Neuronal stem cell (in vitro differentiated cells): Measurements from ENCODE around the gene FLNA.
"Not testable (repeated sequence)": the region's sequence is repeated elsewhere in the genome, so short reads cannot be mapped to it uniquely, and the experiment has no call there.

Experiments
- DNase-seq: peaks from one replicate; pipeline ENCODE4 v3.0.0-alpha.2; 2013; ENCODE audit warnings: low spot score
- H2AFZ ChIP-seq: one replicate; pipeline ENCODE4 v1.6.1; 2013; ENCODE audit warnings: mild to moderate bottlenecking, low read length, inconsistent platforms
- H2AK5ac ChIP-seq: 2 replicates; pipeline ENCODE4 v1.6.1; 2013; ENCODE audit warnings: low read depth, mild to moderate bottlenecking, inconsistent platforms, low read length, moderate library complexity, mixed read lengths
- H2BK120ac ChIP-seq: 2 replicates; pipeline ENCODE4 v1.6.1; 2013; ENCODE audit warnings: low read depth, mild to moderate bottlenecking, inconsistent platforms, low read length, moderate library complexity, mixed read lengths
- H2BK12ac ChIP-seq: one replicate; pipeline ENCODE4 v1.6.1; 2013; ENCODE audit warnings: low read length, inconsistent platforms
- H2BK15ac ChIP-seq: 2 replicates; pipeline ENCODE4 v1.6.1; 2013; ENCODE audit warnings: mild to moderate bottlenecking, low read length, inconsistent platforms, mixed read lengths
- H2BK5ac ChIP-seq: one replicate; pipeline ENCODE4 v1.6.1; 2013; ENCODE audit warnings: inconsistent platforms, mild to moderate bottlenecking, low read length, moderate library complexity
- H3K14ac ChIP-seq: one replicate; pipeline ENCODE4 v1.6.1; 2013; ENCODE audit warnings: low read length, inconsistent platforms
- H3K18ac ChIP-seq: 2 replicates; pipeline ENCODE4 v1.6.1; 2013; ENCODE audit warnings: low read length, inconsistent platforms
- H3K23ac ChIP-seq: 2 replicates; pipeline ENCODE4 v1.6.1; 2013; ENCODE audit warnings: low read depth, mild to moderate bottlenecking, mixed read lengths, low read length, inconsistent platforms; ENCODE audit not compliant: poor library complexity
- H3K27ac ChIP-seq: replicated peaks from 3 replicates; pipeline ENCODE4 v1.5.1; 2013; ENCODE audit warnings: low read length, inconsistent platforms
- H3K27me3 ChIP-seq, 3 experiments: 2 replicates each; pipeline ENCODE4 v1.6.1; 2013; ENCODE audit warnings: low read length in 3 of 3, mild to moderate bottlenecking in 2 of 3, inconsistent platforms in 1 of 3, low read depth in 1 of 3, mixed read lengths in 1 of 3, moderate library complexity in 1 of 3; ENCODE audit not compliant: control insufficient read depth in 3 of 3, insufficient read depth in 3 of 3
- H3K36me3 ChIP-seq, 2 donors: replicated peaks in 1 of 2; 2 replicates each; pipeline ENCODE4 v1.6.1; 2013; ENCODE audit warnings: low read length in 2 of 2; ENCODE audit not compliant: control insufficient read depth in 2 of 2, insufficient read depth in 2 of 2
- H3K4ac ChIP-seq: 2 replicates; pipeline ENCODE4 v1.6.1; 2013; ENCODE audit warnings: inconsistent platforms, mild to moderate bottlenecking, low read length, moderate library complexity
- H3K4me1 ChIP-seq, 2 donors: 1 replicate in 1 of 2; 2 replicates in 1 of 2; pipeline ENCODE4 v1.6.1; 2013; ENCODE audit warnings: low read length in 2 of 2, low read depth in 1 of 2; ENCODE audit not compliant: control insufficient read depth in 2 of 2, insufficient read depth in 1 of 2
- H3K4me2 ChIP-seq: one replicate; pipeline ENCODE4 v1.6.1; 2013; ENCODE audit warnings: mild to moderate bottlenecking, low read length, inconsistent platforms; ENCODE audit not compliant: insufficient read depth, poor library complexity, severe bottlenecking
- H3K4me3 ChIP-seq, 2 donors: 2 replicates each; pipeline ENCODE4 v1.5.1; 2013; ENCODE audit warnings: low read length in 2 of 2, mild to moderate bottlenecking in 2 of 2, inconsistent platforms in 1 of 2, moderate library complexity in 1 of 2
- H3K79me1 ChIP-seq: one replicate; pipeline ENCODE4 v1.6.1; 2013; ENCODE audit warnings: low read depth, mild to moderate bottlenecking, inconsistent platforms, low read length, moderate library complexity
- H3K9ac ChIP-seq: one replicate; pipeline ENCODE4 v1.6.1; 2013; ENCODE audit warnings: mild to moderate bottlenecking, low read depth, low read length, inconsistent platforms; ENCODE audit not compliant: poor library complexity
- H3K9me3 ChIP-seq, 2 donors: replicated peaks in 1 of 2; 2 replicates each; pipeline versions ENCODE3 to v1.6.1; 2013; ENCODE audit warnings: low read length in 2 of 2, mild to moderate bottlenecking in 2 of 2, inconsistent platforms in 1 of 2, low read depth in 1 of 2, mixed read lengths in 1 of 2, moderate library complexity in 1 of 2; ENCODE audit not compliant: control insufficient read depth in 2 of 2, insufficient read depth in 1 of 2
- H4K8ac ChIP-seq: one replicate; pipeline ENCODE4 v1.6.1; 2013; ENCODE audit warnings: low read depth, mild to moderate bottlenecking, inconsistent platforms, low read length, moderate library complexity
- H4K91ac ChIP-seq: one replicate; pipeline ENCODE4 v1.6.1; 2013; ENCODE audit warnings: low read length, low read depth, mild to moderate bottlenecking, inconsistent platforms; ENCODE audit not compliant: poor library complexity
- WGBS, 2 donors: extraction: QIAGEN DNeasy Blood & Tissue Kit; methylation state at CpG; one replicate each; pipeline ENCODE4 v1.1.7; 2013; ENCODE audit warnings: missing lambda C conversion rate in 2 of 2, mixed read lengths in 1 of 2; ENCODE audit not compliant: insufficient read length in 2 of 2, insufficient replicate concordance in 1 of 2; ENCODE audit errors: extremely low coverage in 2 of 2; 5-methylcytosine and 5-hydroxymethylcytosine counted together

FLNA gene

GRCh38 chrX:154343620-154344019 is 30.8 kb downstream of the FLNA start:
- not testable (repeated sequence) for H2BK12ac ChIP-seq

GRCh38 chrX:154343063-154343462 is 31.4 kb downstream of the FLNA start:
- H3K36me3 ChIP-seq, H4K8ac ChIP-seq, H3K27me3 ChIP-seq, H2AFZ ChIP-seq, H2BK12ac ChIP-seq, H2BK5ac ChIP-seq, H3K27ac ChIP-seq, H3K4ac ChIP-seq, DNase-seq, H3K9ac ChIP-seq, H3K18ac ChIP-seq, H2BK120ac ChIP-seq, H3K4me2 ChIP-seq, H2BK15ac ChIP-seq, H2AK5ac ChIP-seq, H3K9me3 ChIP-seq, H3K79me1 ChIP-seq, H3K23ac ChIP-seq, H3K14ac ChIP-seq, H3K4me3 ChIP-seq, H4K91ac ChIP-seq, H3K4me1 ChIP-seq: not testable (repeated sequence)
- WGBS, 2 donors, result no CpG with 5 or more reads among the region's 16 CpGs

More at GRCh38 chrX:154343620-154344019, 30.8 kb downstream of the FLNA start:
- H3K4me2 ChIP-seq, H2BK15ac ChIP-seq, H2BK120ac ChIP-seq, H2BK5ac ChIP-seq, H3K14ac ChIP-seq, H3K4me3 ChIP-seq, H3K4me1 ChIP-seq, H3K27ac ChIP-seq, H3K79me1 ChIP-seq, H2AK5ac ChIP-seq, H4K91ac ChIP-seq, H3K4ac ChIP-seq, H3K18ac ChIP-seq, H3K9me3 ChIP-seq, H4K8ac ChIP-seq, H3K36me3 ChIP-seq, H3K27me3 ChIP-seq, H3K9ac ChIP-seq, H2AFZ ChIP-seq, H3K23ac ChIP-seq, DNase-seq: not testable (repeated sequence)
- WGBS, 2 donors, result no CpG with 5 or more reads among the region's 20 CpGs

- not testable (repeated sequence) for H3K4me1 ChIP-seq, H2BK15ac ChIP-seq, H2BK120ac ChIP-seq, H3K9me3 ChIP-seq, H3K9ac ChIP-seq, H2BK5ac ChIP-seq, H3K79me1 ChIP-seq, H3K4ac ChIP-seq, H3K27me3 ChIP-seq, H3K36me3 ChIP-seq, H2BK12ac ChIP-seq, H4K91ac ChIP-seq, DNase-seq, H3K23ac ChIP-seq, H2AK5ac ChIP-seq, H3K27ac ChIP-seq, H4K8ac ChIP-seq, H2AFZ ChIP-seq, H3K18ac ChIP-seq, H3K14ac ChIP-seq
- WGBS, 2 donors, result no CpG with 5 or more reads among the region's 115 CpGs
- H3K4me2 ChIP-seq, result peak overlapping the region; percentile 18
- peak overlapping the region in 1 of 2 donors; percentile 36 for H3K4me3 ChIP-seq
These were observed 32.8 kb downstream of the FLNA start for GRCh38 chrX:154341399-154342298.

GRCh38 chrX:154334496-154334895 is 39.9 kb downstream of the FLNA start:
- no peak overlapping the region for H2AK5ac ChIP-seq
- no peaks in the 10 kb centered on the region for H3K4me1 ChIP-seq
- no peak overlapping the region for H3K23ac ChIP-seq
- H3K27me3 ChIP-seq, result peaks cover 0 to 48% (median 0%) of the 10 kb centered on the region in 3 experiments
- H4K91ac ChIP-seq, result no peak overlapping the region
- no peak overlapping the region for H3K27ac ChIP-seq
- H4K8ac ChIP-seq, result no peak overlapping the region
- H3K14ac ChIP-seq, result no peak overlapping the region
- H3K18ac ChIP-seq, result no peak overlapping the region
- H2BK120ac ChIP-seq, result no peak overlapping the region
- H2BK12ac ChIP-seq, result no peak overlapping the region
- H2AFZ ChIP-seq, result no peak overlapping the region
- H3K4me2 ChIP-seq, result no peak overlapping the region
- H2BK5ac ChIP-seq, result no peak overlapping the region
- H3K9me3 ChIP-seq, result no peaks in the 10 kb centered on the region
- no peak overlapping the region for H3K9ac ChIP-seq
- no peak overlapping the region for H2BK15ac ChIP-seq
- no peaks in the 10 kb centered on the region for H3K36me3 ChIP-seq
- no peaks in the 10 kb centered on the region for H3K79me1 ChIP-seq
- WGBS, 2 donors, result no CpG with 5 or more reads among the region's 10 CpGs
- no peak overlapping the region for H3K4ac ChIP-seq
- H3K4me3 ChIP-seq, result no peak overlapping the region
- DNase-seq, result no peak
